MCF 10A (cell line): ENCODE data around the gene CPOX. TPM values are rescaled to one million over a fixed set of nuclear protein-coding genes. Genes with fewer than 3 reads are reported as not detected.

ENCODE experiments used
- BruUV-seq: library from RNA; stranded (reverse); fragments of 400-500 nt; replicated peaks from 2 replicates; lab custom pipeline; 2021; lab: Mats Ljungman, UMichigan
- CTCF ChIA-PET: fragments of 300-600 bp; sonication (Branson Sonifier 250); formaldehyde crosslinking; extraction: SDS; loops from one replicate; lab custom pipeline; 2021; ENCODE audit warnings: antibody characterized with exemption, inconsistent platforms; lab: Yijun Ruan, JAX
- POLR2A ChIA-PET: fragments of 300-600, 350-650 bp; sonication (Branson Sonifier 250); formaldehyde crosslinking; extraction: SDS; loops from one replicate; lab custom pipeline; 2020; ENCODE audit warnings: antibody characterized with exemption, inconsistent platforms; lab: Yijun Ruan, JAX
- DNase-seq: peaks from one replicate; pipeline ENCODE4 v3.0.0-alpha.2; 2018; ENCODE audit not compliant: unreplicated experiment
- H3K27ac Mint-ChIP-seq: one replicate; pipeline ENCODE4 v1.8.0; 2022; ENCODE audit warnings: mild to moderate bottlenecking, low read depth, mixed read lengths; ENCODE audit not compliant: unreplicated experiment
- H3K27me3 Mint-ChIP-seq: one replicate; pipeline ENCODE4 v1.8.0; 2022; ENCODE audit warnings: mixed read lengths; ENCODE audit not compliant: insufficient read depth, unreplicated experiment
- H3K36me3 Mint-ChIP-seq: one replicate; pipeline ENCODE4 v1.8.0; 2022; ENCODE audit warnings: mild to moderate bottlenecking, moderate library complexity, mixed read lengths; ENCODE audit not compliant: insufficient read depth, unreplicated experiment
- H3K4me1 Mint-ChIP-seq: one replicate; pipeline ENCODE4 v1.8.0; 2022; ENCODE audit warnings: mixed read lengths; ENCODE audit not compliant: insufficient read depth, unreplicated experiment
- H3K4me3 Mint-ChIP-seq: one replicate; pipeline ENCODE4 v1.8.0; 2022; ENCODE audit warnings: mild to moderate bottlenecking, moderate library complexity, mixed read lengths; ENCODE audit not compliant: unreplicated experiment
- H3K9me3 Mint-ChIP-seq: one replicate; pipeline ENCODE4 v1.8.0; 2022; ENCODE audit warnings: mixed read lengths; ENCODE audit not compliant: unreplicated experiment
- CTCF ChIP-seq: fragments of 200-600 bp; IDR thresholded peaks from one replicate; pipeline ENCODE4 v1.8.0; 2022; ENCODE audit warnings: antibody characterized with exemption, mild to moderate bottlenecking; ENCODE audit not compliant: unreplicated experiment
- intact Hi-C: fragments of 100-400 bp; cut with micrococcal nuclease; formaldehyde crosslinking; loops from 2 replicates; pipeline ENCODE4 v1.14.1; 2022
- total RNA-seq: library from RNA; stranded (reverse); gene quantifications from 2 replicates; pipeline ENCODE4 v1.2.3, GENCODE V29; 2022

CPOX gene
- total RNA-seq, 1 experiment from 2014 or later: 10.8 TPM

DNA sequence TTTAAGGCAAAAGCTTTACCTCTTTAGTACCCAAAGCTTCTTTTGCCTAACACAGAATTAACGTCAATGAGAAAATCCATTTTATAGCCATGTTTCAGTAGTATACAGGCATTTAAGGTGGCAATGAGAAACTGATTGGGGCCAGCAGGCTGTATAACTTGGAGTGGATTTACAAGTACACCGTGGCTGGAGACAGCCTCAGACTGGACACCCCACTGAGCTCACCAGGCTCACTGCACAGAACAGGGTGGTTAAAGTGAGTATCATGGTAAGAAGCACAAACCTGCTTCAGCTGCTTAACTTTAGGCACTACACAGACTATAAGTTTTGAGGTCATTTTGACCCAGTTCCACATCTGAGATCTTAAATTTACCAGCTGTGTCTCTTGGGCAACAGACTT is 8.9 kb downstream of the CPOX start:
- no peaks in the 10 kb centered on the region for H3K27me3 Mint-ChIP-seq
- TF ChIP-seq CTCF: no peak
- POLR2A ChIA-PET: interaction anchor here (0.6 to 2.0 kb wide), 7 partner anchors 9 to 402 kb away, joined by 3 to 8 read pairs (median 3); partner anchors contain the start of gene CPOX
- peaks cover 15% of the 10 kb centered on the region for H3K4me1 Mint-ChIP-seq
- peaks cover 46% of the 10 kb centered on the region for H3K36me3 Mint-ChIP-seq
- BruUV-seq: no TSS peak
- H3K4me3 Mint-ChIP-seq: no peak overlapping the region
- intact Hi-C loops: no loop called here
- CTCF ChIA-PET: interaction anchor here (0.6 to 3.0 kb wide), 7 partner anchors 10 to 551 kb away, joined by 3 to 14 read pairs (median 4); no protein-coding TSS in a partner anchor
- H3K27ac Mint-ChIP-seq: no peak overlapping the region
- no peaks in the 10 kb centered on the region for H3K9me3 Mint-ChIP-seq
- DNase-seq: no peak

DNA sequence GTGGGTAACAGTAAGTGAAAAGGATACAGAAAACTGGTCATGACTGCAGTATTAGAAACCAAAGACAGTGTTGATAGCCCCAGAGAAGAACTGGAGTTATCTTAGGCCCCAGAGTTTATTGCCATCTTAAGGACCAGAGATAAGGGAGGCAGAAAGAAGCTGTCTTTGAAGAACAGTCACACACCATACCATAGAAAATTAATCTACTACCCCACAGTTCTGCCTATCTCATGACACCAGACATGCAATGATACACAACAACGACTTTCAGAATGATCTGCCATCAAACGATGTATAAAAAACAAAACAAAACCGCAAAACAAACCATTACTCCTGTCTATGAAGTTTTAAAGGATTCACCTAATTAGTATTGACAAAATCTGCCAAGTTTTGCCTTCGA is 9.6 kb downstream of the CPOX start:
- BruUV-seq: no TSS peak
- intact Hi-C loops: no loop called here
- H3K36me3 Mint-ChIP-seq: peaks cover 46% of the 10 kb centered on the region
- no peak for DNase-seq
- H3K27me3 Mint-ChIP-seq: no peaks in the 10 kb centered on the region
- no peak overlapping the region for H3K4me3 Mint-ChIP-seq
- no peak overlapping the region for H3K27ac Mint-ChIP-seq
- no peak for TF ChIP-seq CTCF
- CTCF ChIA-PET: interaction anchor here (0.6 to 3.0 kb wide), 4 partner anchors 11 to 550 kb away, joined by 3 to 14 read pairs (median 6); no protein-coding TSS in a partner anchor
- no peaks in the 10 kb centered on the region for H3K9me3 Mint-ChIP-seq
- POLR2A ChIA-PET: interaction anchor here (0.8 to 1.3 kb wide), 3 partner anchors 9 to 25 kb away, joined by 3 to 8 read pairs (median 3); partner anchors contain the start of gene CPOX
- H3K4me1 Mint-ChIP-seq: peaks cover 15% of the 10 kb centered on the region

DNA sequence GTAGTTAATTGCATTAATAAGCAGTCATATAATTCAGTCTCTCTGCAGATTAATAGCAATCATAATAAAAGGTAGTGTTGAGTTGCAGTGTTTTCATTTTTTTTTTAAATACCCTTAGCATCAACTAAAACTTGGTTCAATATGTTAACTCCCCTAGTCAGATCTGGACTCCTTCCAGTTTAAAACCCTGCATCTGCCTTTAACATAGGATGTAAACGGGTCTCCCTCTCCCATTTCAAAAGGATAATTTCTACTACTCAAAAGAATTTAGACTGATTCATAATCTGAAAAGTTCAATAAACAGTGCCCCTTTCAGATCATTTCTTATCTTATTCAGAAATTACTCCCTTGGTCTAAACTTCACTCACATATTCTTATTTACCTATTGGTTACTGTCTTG is 11.4 kb downstream of the CPOX start:
- Mint-ChIP-seq H3K9me3 (no peaks in the 10 kb centered on the region), H3K4me1 (peaks cover 19% of the 10 kb centered on the region), H3K27ac (no peak overlapping the region), H3K36me3 (peaks cover 52% of the 10 kb centered on the region), H3K4me3 (no peak overlapping the region), H3K27me3 (no peaks in the 10 kb centered on the region)
- DNase-seq: no peak
- CTCF ChIA-PET: interaction anchor here (0.8 to 1.2 kb wide), 3 partner anchors 10 to 1166 kb away, joined by 3 to 4 read pairs (median 3); no protein-coding TSS in a partner anchor
- no TSS peak for BruUV-seq
- intact Hi-C loops: no loop called here
- no peak for TF ChIP-seq CTCF
- POLR2A ChIA-PET: interaction anchor here (1.0 kb wide), 1 partner anchor 11 kb away, joined by 5 read pairs; the partner anchor contains the start of gene CPOX

- H3K27ac Mint-ChIP-seq: peak overlapping the region; percentile 50
- intact Hi-C loops: no loop called here
- H3K9me3 Mint-ChIP-seq: no peaks in the 10 kb centered on the region
- peaks cover 54% of the 10 kb centered on the region for H3K36me3 Mint-ChIP-seq
- H3K27me3 Mint-ChIP-seq: no peaks in the 10 kb centered on the region
- no TSS peak for BruUV-seq
- no peak for TF ChIP-seq CTCF
- CTCF ChIA-PET: interaction anchor here (0.5 to 1.4 kb wide), 8 partner anchors 8 to 1166 kb away, joined by 3 to 5 read pairs (median 4); partner anchors contain the start of gene CPOX
- H3K4me3 Mint-ChIP-seq: no peak overlapping the region
- POLR2A ChIA-PET: interaction anchor here (1.0 kb wide), 1 partner anchor 11 kb away, joined by 5 read pairs; the partner anchor contains the start of gene CPOX
- DNase-seq: no peak
- peaks cover 24% of the 10 kb centered on the region for H3K4me1 Mint-ChIP-seq
Measured at GRCh38 chr3:98581474-98581873, 11.9 kb downstream of the CPOX start.
